ENCODE data around the gene HLF. TPM values are rescaled to one million over a fixed set of nuclear protein-coding genes. Genes with fewer than 3 reads are reported as not detected.

Gene HLF
- total and polyA plus RNA-seq, 3 experiments from 2014 or later: 0.59 to 0.93 (median 0.81) TPM

GRCh38 chr17:55321427-55322060 is 56.8 kb downstream of the HLF start:
- Histone ChIP-seq H3K4me1 (ENCODE audit: insufficient read depth, low read length) (no peaks in the 10 kb centered on the region), H3K4me3 (ENCODE audit: low read length) (no peak overlapping the region), H3K27ac (ENCODE audit: low read depth, low read length) (no peak overlapping the region), H3K9me3 (ENCODE audit: low read length) (no peaks in the 10 kb centered on the region), H3K27me3 (ENCODE audit: insufficient read depth, low read length, poor library complexity, severe bottlenecking) (no peaks in the 10 kb centered on the region), H3K36me3 (ENCODE audit: insufficient read depth, low read length) (no peaks in the 10 kb centered on the region)
- POLR2A ChIA-PET: no interaction called here
- no peak for DNase-seq
- Mint-ChIP-seq H3K9me3 (no peaks in the 10 kb centered on the region), H3K4me1 (no peaks in the 10 kb centered on the region), H3K36me3 (no peaks in the 10 kb centered on the region), H3K4me3 (no peak overlapping the region), H3K27ac (no peak overlapping the region), H3K27me3 (peaks cover 0 to 4% of the 10 kb centered on the region in 2 donors)
- CTCF ChIA-PET: no interaction called here

GRCh38 chr17:55322453-55322985 is 57.8 kb downstream of the HLF start:
- no peaks in the 10 kb centered on the region for H3K9me3 Mint-ChIP-seq
- no peaks in the 10 kb centered on the region for H3K27me3 ChIP-seq (ENCODE audit: insufficient read depth, low read length, poor library complexity, severe bottlenecking)
- no peaks in the 10 kb centered on the region for H3K4me1 Mint-ChIP-seq
- H3K36me3 ChIP-seq (ENCODE audit: insufficient read depth, low read length): no peaks in the 10 kb centered on the region
- POLR2A ChIA-PET: no interaction called here
- H3K4me3 ChIP-seq (ENCODE audit: low read length): no peak overlapping the region
- no peaks in the 10 kb centered on the region for H3K4me1 ChIP-seq (ENCODE audit: insufficient read depth, low read length)
- H3K27me3 Mint-ChIP-seq: peaks cover 0 to 4% of the 10 kb centered on the region in 2 donors
- H3K9me3 ChIP-seq (ENCODE audit: low read length): no peaks in the 10 kb centered on the region
- DNase-seq: no peak
- CTCF ChIA-PET: no interaction called here
- no peaks in the 10 kb centered on the region for H3K36me3 Mint-ChIP-seq
- no peak overlapping the region for H3K27ac ChIP-seq (ENCODE audit: low read depth, low read length)
- H3K27ac Mint-ChIP-seq: no peak overlapping the region
- no peak overlapping the region for H3K4me3 Mint-ChIP-seq

- no peak for DNase-seq
- Histone ChIP-seq H3K9me3 (ENCODE audit: low read length) (no peaks in the 10 kb centered on the region), H3K4me1 (ENCODE audit: insufficient read depth, low read length) (no peaks in the 10 kb centered on the region), H3K36me3 (ENCODE audit: insufficient read depth, low read length) (no peaks in the 10 kb centered on the region), H3K27ac (ENCODE audit: low read depth, low read length) (no peak overlapping the region), H3K4me3 (ENCODE audit: low read length) (no peak overlapping the region), H3K27me3 (ENCODE audit: insufficient read depth, low read length, poor library complexity, severe bottlenecking) (no peaks in the 10 kb centered on the region)
- H3K4me1 Mint-ChIP-seq: no peaks in the 10 kb centered on the region
- H3K27ac Mint-ChIP-seq: no peak overlapping the region
- ChIA-PET POLR2A (no interaction called here), CTCF (no interaction called here)
- no peak overlapping the region for H3K4me3 Mint-ChIP-seq
- H3K27me3 Mint-ChIP-seq: peaks cover 0 to 4% of the 10 kb centered on the region in 2 donors
- no peaks in the 10 kb centered on the region for H3K36me3 Mint-ChIP-seq
- H3K9me3 Mint-ChIP-seq: no peaks in the 10 kb centered on the region
Measured at GRCh38 chr17:55323518-55324295, 58.9 kb downstream of the HLF start.

- peaks cover 0 to 4% of the 10 kb centered on the region in 2 donors for H3K27me3 Mint-ChIP-seq
- no peak overlapping the region for H3K4me3 ChIP-seq (ENCODE audit: low read length)
- POLR2A ChIA-PET: no interaction called here
- no peak overlapping the region for H3K27ac ChIP-seq (ENCODE audit: low read depth, low read length)
- H3K27ac Mint-ChIP-seq: no peak overlapping the region
- DNase-seq: no peak
- H3K36me3 Mint-ChIP-seq: peaks cover 0 to 2% (median 0%) of the 10 kb centered on the region in 3 donors
- no peaks in the 10 kb centered on the region for H3K36me3 ChIP-seq (ENCODE audit: insufficient read depth, low read length)
- CTCF ChIA-PET: no interaction called here
- no peaks in the 10 kb centered on the region for H3K4me1 Mint-ChIP-seq
- H3K4me3 Mint-ChIP-seq: no peak overlapping the region
- H3K9me3 ChIP-seq (ENCODE audit: low read length): no peaks in the 10 kb centered on the region
- no peaks in the 10 kb centered on the region for H3K27me3 ChIP-seq (ENCODE audit: insufficient read depth, low read length, poor library complexity, severe bottlenecking)
- H3K4me1 ChIP-seq (ENCODE audit: insufficient read depth, low read length): no peaks in the 10 kb centered on the region
- no peaks in the 10 kb centered on the region for H3K9me3 Mint-ChIP-seq
Measured at GRCh38 chr17:55324296-55324978, 59.7 kb downstream of the HLF start.

GRCh38 chr17:55325406-55325805 is 60.6 kb downstream of the HLF start:
- Mint-ChIP-seq H3K4me3 (no peak overlapping the region), H3K36me3 (peaks cover 0 to 2% (median 0%) of the 10 kb centered on the region in 3 donors), H3K27ac (no peak overlapping the region), H3K27me3 (peaks cover 0 to 4% of the 10 kb centered on the region in 2 donors), H3K4me1 (no peaks in the 10 kb centered on the region), H3K9me3 (no peaks in the 10 kb centered on the region)
- Histone ChIP-seq H3K27me3 (ENCODE audit: insufficient read depth, low read length, poor library complexity, severe bottlenecking) (no peaks in the 10 kb centered on the region), H3K4me1 (ENCODE audit: insufficient read depth, low read length) (no peaks in the 10 kb centered on the region), H3K27ac (ENCODE audit: low read depth, low read length) (no peak overlapping the region), H3K4me3 (ENCODE audit: low read length) (no peak overlapping the region), H3K36me3 (ENCODE audit: insufficient read depth, low read length) (no peaks in the 10 kb centered on the region), H3K9me3 (ENCODE audit: low read length) (no peaks in the 10 kb centered on the region)
- ChIA-PET CTCF (interaction anchor here (1.2 kb wide), 1 partner anchor 14 kb away, joined by 3 read pairs; no protein-coding TSS in a partner anchor), POLR2A (interaction anchor here (0.5 to 0.6 kb wide), 2 partner anchors 27 to 1653 kb away, joined by 3 read pairs; partner anchors contain the start of gene SCPEP1)
- no peak for DNase-seq

GRCh38 chr17:55326030-55326429 is 61.3 kb downstream of the HLF start:
- peaks cover 0 to 4% of the 10 kb centered on the region in 2 donors for H3K27me3 Mint-ChIP-seq
- POLR2A ChIA-PET: no interaction called here
- H3K9me3 Mint-ChIP-seq: no peaks in the 10 kb centered on the region
- Histone ChIP-seq H3K4me1 (ENCODE audit: insufficient read depth, low read length) (no peaks in the 10 kb centered on the region), H3K9me3 (ENCODE audit: low read length) (no peaks in the 10 kb centered on the region), H3K4me3 (ENCODE audit: low read length) (no peak overlapping the region), H3K36me3 (ENCODE audit: insufficient read depth, low read length) (no peaks in the 10 kb centered on the region), H3K27me3 (ENCODE audit: insufficient read depth, low read length, poor library complexity, severe bottlenecking) (no peaks in the 10 kb centered on the region), H3K27ac (ENCODE audit: low read depth, low read length) (no peak overlapping the region)
- no peak overlapping the region for H3K4me3 Mint-ChIP-seq
- no peaks in the 10 kb centered on the region for H3K4me1 Mint-ChIP-seq
- peaks cover 0 to 2% (median 0%) of the 10 kb centered on the region in 3 donors for H3K36me3 Mint-ChIP-seq
- DNase-seq: no peak
- H3K27ac Mint-ChIP-seq: no peak overlapping the region
- CTCF ChIA-PET: interaction anchor here (1.2 kb wide), 1 partner anchor 15 kb away, joined by 3 read pairs; no protein-coding TSS in a partner anchor

- ChIA-PET CTCF (no interaction called here), POLR2A (no interaction called here)
- peaks cover 0 to 2% (median 0%) of the 10 kb centered on the region in 3 donors for H3K36me3 Mint-ChIP-seq
- no peaks in the 10 kb centered on the region for H3K27me3 ChIP-seq (ENCODE audit: insufficient read depth, low read length, poor library complexity, severe bottlenecking)
- no peak overlapping the region for H3K27ac ChIP-seq (ENCODE audit: low read depth, low read length)
- H3K4me1 ChIP-seq (ENCODE audit: insufficient read depth, low read length): no peaks in the 10 kb centered on the region
- peaks cover 0 to 4% of the 10 kb centered on the region in 2 donors for H3K27me3 Mint-ChIP-seq
- H3K9me3 Mint-ChIP-seq: no peaks in the 10 kb centered on the region
- no peak for DNase-seq
- H3K4me3 Mint-ChIP-seq: no peak overlapping the region
- H3K4me1 Mint-ChIP-seq: peaks cover 0 to 4% (median 0%) of the 10 kb centered on the region in 3 donors
- no peaks in the 10 kb centered on the region for H3K36me3 ChIP-seq (ENCODE audit: insufficient read depth, low read length)
- H3K4me3 ChIP-seq (ENCODE audit: low read length): no peak overlapping the region
- no peaks in the 10 kb centered on the region for H3K9me3 ChIP-seq (ENCODE audit: low read length)
- no peak overlapping the region for H3K27ac Mint-ChIP-seq
Measured at GRCh38 chr17:55327225-55328088, 62.7 kb downstream of the HLF start.
